ENCODE measurements around the gene PDCL2.
A peak's percentile ranks its signal among the peaks of the same experiment; 100 is the strongest.
"Not testable (repeated sequence)": the region's sequence is repeated elsewhere in the genome, so short reads cannot be mapped to it uniquely, and the experiment has no call there.

PDCL2 gene

DNA sequence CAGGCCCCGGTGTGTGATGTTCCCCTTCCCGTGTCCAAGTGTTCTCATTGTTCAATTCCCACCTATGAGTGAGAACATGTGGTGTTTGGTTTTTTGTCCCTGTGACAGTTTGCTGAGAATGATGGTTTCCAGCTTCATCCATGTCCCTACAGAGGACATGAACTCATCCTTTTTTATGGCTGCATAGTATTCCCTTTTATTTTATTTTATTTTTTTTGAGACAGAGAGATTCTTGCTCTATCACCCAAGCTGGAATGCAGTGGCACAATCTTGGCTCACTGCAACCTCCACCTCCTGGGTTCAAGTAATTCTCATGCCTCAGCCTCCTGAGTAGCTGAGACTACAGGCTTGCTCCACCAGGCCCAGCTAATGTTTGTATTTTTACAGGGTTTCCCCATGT is 9.3 kb downstream of the PDCL2 start:
- not testable (repeated sequence) for DNase-seq

GRCh38 chr4:55578341-55579010 is 13.6 kb downstream of the PDCL2 start:
- no peak for DNase-seq

- no peak for DNase-seq
Measured at GRCh38 chr4:55575513-55575912, 16.5 kb downstream of the PDCL2 start.

DNA sequence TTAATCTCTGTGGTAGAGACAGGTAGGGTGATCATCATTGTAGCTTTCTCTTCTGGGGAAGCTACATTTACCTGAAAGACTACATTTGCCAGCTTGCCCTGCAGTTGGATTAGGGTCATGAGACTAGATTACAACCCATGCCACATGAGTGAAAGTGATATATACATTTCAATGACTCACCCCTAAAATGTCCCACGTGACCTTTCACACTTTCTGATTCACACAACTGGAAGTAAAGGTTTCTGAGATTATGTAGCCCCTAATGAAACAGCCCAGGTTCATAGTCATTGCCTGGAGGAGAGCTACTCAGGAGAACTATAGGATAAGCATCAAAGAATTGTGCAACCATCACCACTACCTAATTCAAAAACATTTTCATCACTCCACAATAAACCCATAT is 17.8 kb downstream of the PDCL2 start:
- DNase-seq = no peak

- DNase-seq = no peak
Measured at GRCh38 chr4:55571806-55572205, 20.2 kb downstream of the PDCL2 start.

DNA sequence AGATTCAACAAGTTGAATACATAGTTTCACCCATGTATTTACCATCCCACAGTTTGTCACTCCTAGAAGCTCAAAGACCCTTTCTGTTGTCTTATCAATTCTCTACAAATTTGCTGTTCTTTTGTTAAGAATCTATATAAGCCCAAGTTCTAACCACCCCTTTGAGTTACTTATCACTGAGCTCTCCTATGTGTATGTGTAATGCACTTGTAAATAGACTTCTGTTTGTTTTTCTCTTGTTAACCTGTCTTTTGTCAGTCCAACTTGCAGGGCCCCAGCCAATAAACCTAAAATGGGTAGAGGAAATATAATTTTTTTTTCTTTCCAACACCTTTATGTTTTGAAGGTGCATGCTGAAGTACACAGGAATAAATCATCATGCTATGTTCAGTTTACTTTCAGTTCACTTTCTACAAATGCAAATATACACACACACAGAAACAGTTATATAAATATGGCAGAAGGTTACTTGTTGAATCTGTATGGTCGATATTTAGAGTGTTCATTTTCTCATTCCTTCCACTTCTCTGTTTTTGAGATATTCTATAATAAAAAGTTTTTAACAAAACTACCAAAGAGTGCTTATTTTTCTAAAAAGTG is 23.0 kb downstream of the PDCL2 start:
- no peak for DNase-seq

GRCh38 chr4:55561889-55562288 is 30.2 kb downstream of the PDCL2 start:
- no peak for DNase-seq

DNA sequence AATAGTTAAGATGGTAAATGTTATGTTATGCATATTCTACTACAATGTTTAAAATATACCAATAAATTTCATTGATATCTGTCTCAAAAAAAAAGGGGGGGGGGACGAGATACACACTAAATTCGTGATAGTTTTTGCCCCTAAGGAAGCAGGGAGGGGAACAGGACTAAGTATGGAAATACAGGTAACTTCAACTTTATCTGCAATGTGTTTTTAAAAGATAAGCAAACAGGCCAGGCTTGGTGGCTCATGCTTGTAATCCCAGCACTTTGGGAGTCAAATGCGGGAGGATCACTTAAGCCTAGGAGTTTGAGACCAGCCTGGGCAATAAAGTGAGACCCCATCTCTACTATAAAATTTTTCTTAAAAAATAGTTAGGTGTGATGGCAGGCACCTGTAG is 31.9 kb downstream of the PDCL2 start:
- DNase-seq = no peak

GRCh38 chr4:55554453-55555030 is 37.5 kb downstream of the PDCL2 start:
- peak in 1 of 2 donors; percentile 58 for DNase-seq

GRCh38 chr4:55553441-55554201 is 38.4 kb downstream of the PDCL2 start:
- DNase-seq = peak; percentile 19 to 47

DNA sequence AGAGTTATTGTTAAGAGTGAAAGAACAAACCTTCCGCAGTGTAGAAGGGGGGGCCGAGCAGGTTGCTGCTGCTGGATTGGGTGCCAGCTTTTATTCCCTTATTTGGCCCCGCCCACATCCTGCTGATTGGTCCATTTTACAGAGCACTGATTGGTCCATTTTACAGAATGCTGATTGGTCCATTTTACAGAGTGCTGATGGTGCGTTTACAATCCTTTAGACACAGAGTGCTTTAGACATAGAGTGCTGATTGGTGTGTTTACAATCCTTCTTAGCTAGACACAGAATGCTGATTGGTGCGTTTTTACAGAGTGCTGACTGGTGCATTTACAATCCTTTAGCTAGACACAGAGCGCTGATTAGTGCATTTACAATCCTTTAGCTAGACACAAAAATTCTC is 40.1 kb downstream of the PDCL2 start:
- peak in 1 of 2 donors; percentile 28 for DNase-seq

- DNase-seq = no peak
Measured at GRCh38 chr4:55549888-55550287, 42.2 kb downstream of the PDCL2 start.

DNA sequence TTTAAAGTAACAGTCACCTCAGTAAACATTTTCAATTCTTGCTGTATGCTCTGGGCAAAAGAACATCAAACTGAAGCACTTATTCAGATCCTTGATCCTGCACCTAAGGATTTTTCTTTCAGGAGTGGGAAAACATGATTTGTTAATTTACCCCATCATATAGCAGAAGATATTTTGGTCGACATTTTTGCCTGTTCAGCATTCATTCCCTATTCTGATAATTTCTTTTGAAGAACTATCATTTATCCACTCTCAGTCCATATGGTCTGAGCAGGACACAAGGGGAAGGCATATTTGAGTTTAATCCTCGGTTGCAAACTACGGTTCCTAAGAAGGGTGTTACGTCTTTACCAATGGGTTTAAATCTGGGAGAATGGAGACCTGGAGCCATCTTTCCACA is 44.1 kb downstream of the PDCL2 start:
- no peak for DNase-seq

DNA sequence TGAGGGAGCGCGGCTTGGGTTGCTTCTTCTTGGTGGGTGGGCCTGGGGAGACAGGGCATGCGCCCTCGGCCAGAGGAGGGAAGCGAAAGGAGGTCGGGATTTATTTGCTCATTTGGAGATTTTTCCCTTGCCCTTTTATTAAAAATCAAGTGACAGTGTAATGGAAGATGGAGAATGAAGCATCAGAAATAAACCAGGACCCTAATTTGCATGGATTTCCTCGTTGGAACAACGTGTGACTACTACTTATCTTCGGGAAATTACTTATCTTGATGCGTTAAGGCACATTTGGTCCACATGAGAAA is 44.6 kb downstream of the PDCL2 start:
- DNase-seq = no peak

- peak; percentile 87 to 89 for DNase-seq
Measured at GRCh38 chr4:55546756-55547465, 45.1 kb downstream of the PDCL2 start, which contains the start of gene CLOCK. Gene CLOCK (minus strand): TSS chr4:55546909. CDS start chr4:55482785, 64,124 bp downstream.

DNA sequence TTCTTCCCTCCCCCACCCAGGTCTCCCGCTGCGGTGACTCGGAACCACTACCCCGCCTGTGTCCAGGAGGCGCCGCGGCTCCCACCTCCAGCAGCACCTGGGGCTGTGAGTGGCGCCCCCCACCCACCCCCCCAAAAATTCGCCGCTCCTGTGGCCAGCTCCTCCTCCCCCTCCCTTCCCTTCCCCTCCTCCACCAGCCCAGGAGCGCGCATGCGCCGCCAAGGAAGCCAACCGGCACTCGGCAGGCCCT is 45.6 kb downstream of the PDCL2 start:
- DNase-seq = no peak

GRCh38 chr4:55545641-55546505 is 46.2 kb downstream of the PDCL2 start:
- peak; percentile 70 for DNase-seq

- DNase-seq = no peak
Measured at GRCh38 chr4:55545151-55545550, 46.9 kb downstream of the PDCL2 start.

DNA sequence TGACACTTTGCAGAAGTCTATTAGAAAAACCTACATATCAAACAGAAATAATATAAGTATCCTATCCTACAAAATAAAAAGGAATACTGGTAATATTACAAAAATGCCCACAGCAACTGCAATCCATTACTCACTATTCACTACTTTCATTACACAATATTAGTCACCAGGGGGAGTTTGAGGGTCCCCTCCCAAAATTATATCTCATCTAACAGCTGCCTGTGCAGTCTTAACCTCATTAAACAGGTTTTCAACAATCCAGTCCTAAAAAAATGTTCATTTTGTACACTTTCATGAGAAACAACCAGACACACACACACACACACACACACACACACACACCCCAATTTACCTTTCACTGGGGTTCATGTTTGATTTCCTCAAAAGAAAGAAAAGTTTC is 48.2 kb downstream of the PDCL2 start:
- no peak for DNase-seq

- no peak for DNase-seq
Measured at GRCh38 chr4:55540271-55540670, 51.8 kb downstream of the PDCL2 start.

GRCh38 chr4:55539658-55540057 is 52.4 kb downstream of the PDCL2 start:
- no peak for DNase-seq

GRCh38 chr4:55538531-55538930 is 53.5 kb downstream of the PDCL2 start:
- no peak for DNase-seq

DNA sequence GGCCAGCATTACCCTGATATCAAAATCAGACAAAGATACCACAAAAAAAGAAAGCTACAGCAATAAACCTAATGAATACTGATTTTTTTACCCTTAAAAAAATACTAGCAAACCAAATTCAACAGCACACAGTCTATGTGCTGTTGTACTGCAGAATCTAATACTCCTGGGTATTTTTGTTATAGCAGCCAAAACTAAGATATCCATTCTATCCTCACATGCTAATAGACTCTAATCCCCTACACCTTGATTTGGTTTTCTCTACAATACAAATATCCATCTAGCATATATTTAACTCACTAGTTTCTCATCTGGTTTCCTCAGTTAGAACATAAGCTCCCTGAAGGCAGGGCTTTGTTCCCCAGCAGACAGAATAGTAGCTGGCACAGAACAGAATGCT is 57.7 kb downstream of the PDCL2 start:
- DNase-seq = no peak

Measured in CD4-positive, alpha-beta T cell treated with Interleukin-1 beta for 1 hour (primary cell).